Measurements from ENCODE around the gene HOXD9.

Gene HOXD9

GRCh38 chr2:176162911-176163671 is 40.6 kb downstream of the HOXD9 start:
- H3K9me3 ChIP-seq (ENCODE audit: control insufficient read depth, insufficient read depth, low read length): no peaks in the 10 kb centered on the region
- no peak overlapping the region for H3K9ac ChIP-seq (ENCODE audit: low read depth, low read length)
- H3K4me1 ChIP-seq (ENCODE audit: control insufficient read depth, insufficient read depth, low read length): peaks cover 14% of the 10 kb centered on the region
- H3K4me3 ChIP-seq (ENCODE audit: low read depth, low read length): no peak overlapping the region
- H3K27me3 ChIP-seq (ENCODE audit: control insufficient read depth, insufficient read depth, low read length): peaks cover 100% of the 10 kb centered on the region
- no peaks in the 10 kb centered on the region for H3K36me3 ChIP-seq (ENCODE audit: control insufficient read depth, insufficient read depth, low read length)
- H3K27ac ChIP-seq (ENCODE audit: low read depth, low read length): no peak overlapping the region

- peaks cover 100% of the 10 kb centered on the region for H3K27me3 ChIP-seq (ENCODE audit: control insufficient read depth, insufficient read depth, low read length)
- H3K27ac ChIP-seq (ENCODE audit: low read depth, low read length): no peak overlapping the region
- no peaks in the 10 kb centered on the region for H3K9me3 ChIP-seq (ENCODE audit: control insufficient read depth, insufficient read depth, low read length)
- peaks cover 14% of the 10 kb centered on the region for H3K4me1 ChIP-seq (ENCODE audit: control insufficient read depth, insufficient read depth, low read length)
- H3K4me3 ChIP-seq (ENCODE audit: low read depth, low read length): no peak overlapping the region
- no peaks in the 10 kb centered on the region for H3K36me3 ChIP-seq (ENCODE audit: control insufficient read depth, insufficient read depth, low read length)
- no peak overlapping the region for H3K9ac ChIP-seq (ENCODE audit: low read depth, low read length)
Observed at GRCh38 chr2:176163672-176164056, 41.1 kb downstream of the HOXD9 start.

- Histone ChIP-seq H3K4me3 (ENCODE audit: low read depth, low read length) (no peak overlapping the region), H3K4me1 (ENCODE audit: control insufficient read depth, insufficient read depth, low read length) (peaks cover 14% of the 10 kb centered on the region), H3K27ac (ENCODE audit: low read depth, low read length) (no peak overlapping the region), H3K27me3 (ENCODE audit: control insufficient read depth, insufficient read depth, low read length) (peaks cover 100% of the 10 kb centered on the region), H3K9me3 (ENCODE audit: control insufficient read depth, insufficient read depth, low read length) (no peaks in the 10 kb centered on the region), H3K36me3 (ENCODE audit: control insufficient read depth, insufficient read depth, low read length) (no peaks in the 10 kb centered on the region), H3K9ac (ENCODE audit: low read depth, low read length) (no peak overlapping the region)
Observed at GRCh38 chr2:176164201-176164600, 41.7 kb downstream of the HOXD9 start.

- no peaks in the 10 kb centered on the region for H3K9me3 ChIP-seq (ENCODE audit: control insufficient read depth, insufficient read depth, low read length)
- no peaks in the 10 kb centered on the region for H3K36me3 ChIP-seq (ENCODE audit: control insufficient read depth, insufficient read depth, low read length)
- H3K9ac ChIP-seq (ENCODE audit: low read depth, low read length): no peak overlapping the region
- peaks cover 100% of the 10 kb centered on the region for H3K27me3 ChIP-seq (ENCODE audit: control insufficient read depth, insufficient read depth, low read length)
- H3K27ac ChIP-seq (ENCODE audit: low read depth, low read length): no peak overlapping the region
- H3K4me1 ChIP-seq (ENCODE audit: control insufficient read depth, insufficient read depth, low read length): peaks cover 14% of the 10 kb centered on the region
- no peak overlapping the region for H3K4me3 ChIP-seq (ENCODE audit: low read depth, low read length)
Observed at GRCh38 chr2:176164611-176165369, 42.3 kb downstream of the HOXD9 start.

GRCh38 chr2:176165370-176166050 is 43.0 kb downstream of the HOXD9 start:
- H3K27ac ChIP-seq (ENCODE audit: low read depth, low read length): no peak overlapping the region
- H3K4me1 ChIP-seq (ENCODE audit: control insufficient read depth, insufficient read depth, low read length): peaks cover 7% of the 10 kb centered on the region
- no peak overlapping the region for H3K9ac ChIP-seq (ENCODE audit: low read depth, low read length)
- no peaks in the 10 kb centered on the region for H3K36me3 ChIP-seq (ENCODE audit: control insufficient read depth, insufficient read depth, low read length)
- H3K27me3 ChIP-seq (ENCODE audit: control insufficient read depth, insufficient read depth, low read length): peaks cover 100% of the 10 kb centered on the region
- no peak overlapping the region for H3K4me3 ChIP-seq (ENCODE audit: low read depth, low read length)
- no peaks in the 10 kb centered on the region for H3K9me3 ChIP-seq (ENCODE audit: control insufficient read depth, insufficient read depth, low read length)

- Histone ChIP-seq H3K9me3 (ENCODE audit: control insufficient read depth, insufficient read depth, low read length) (no peaks in the 10 kb centered on the region), H3K9ac (ENCODE audit: low read depth, low read length) (no peak overlapping the region), H3K4me1 (ENCODE audit: control insufficient read depth, insufficient read depth, low read length) (peaks cover 7% of the 10 kb centered on the region), H3K4me3 (ENCODE audit: low read depth, low read length) (no peak overlapping the region), H3K27me3 (ENCODE audit: control insufficient read depth, insufficient read depth, low read length) (peaks cover 100% of the 10 kb centered on the region), H3K27ac (ENCODE audit: low read depth, low read length) (no peak overlapping the region), H3K36me3 (ENCODE audit: control insufficient read depth, insufficient read depth, low read length) (no peaks in the 10 kb centered on the region)
Observed at GRCh38 chr2:176166272-176166671, 43.8 kb downstream of the HOXD9 start.

GRCh38 chr2:176167398-176167797 is 44.9 kb downstream of the HOXD9 start:
- no peaks in the 10 kb centered on the region for H3K36me3 ChIP-seq (ENCODE audit: control insufficient read depth, insufficient read depth, low read length)
- no peak overlapping the region for H3K9ac ChIP-seq (ENCODE audit: low read depth, low read length)
- H3K4me1 ChIP-seq (ENCODE audit: control insufficient read depth, insufficient read depth, low read length): peaks cover 9% of the 10 kb centered on the region
- no peak overlapping the region for H3K4me3 ChIP-seq (ENCODE audit: low read depth, low read length)
- H3K27me3 ChIP-seq (ENCODE audit: control insufficient read depth, insufficient read depth, low read length): peaks cover 100% of the 10 kb centered on the region
- H3K9me3 ChIP-seq (ENCODE audit: control insufficient read depth, insufficient read depth, low read length): no peaks in the 10 kb centered on the region
- no peak overlapping the region for H3K27ac ChIP-seq (ENCODE audit: low read depth, low read length)

GRCh38 chr2:176169181-176169580 is 46.7 kb downstream of the HOXD9 start:
- Histone ChIP-seq H3K9me3 (ENCODE audit: control insufficient read depth, insufficient read depth, low read length) (no peaks in the 10 kb centered on the region), H3K4me3 (ENCODE audit: low read depth, low read length) (no peak overlapping the region), H3K9ac (ENCODE audit: low read depth, low read length) (no peak overlapping the region), H3K4me1 (ENCODE audit: control insufficient read depth, insufficient read depth, low read length) (peaks cover 12% of the 10 kb centered on the region), H3K27me3 (ENCODE audit: control insufficient read depth, insufficient read depth, low read length) (peaks cover 100% of the 10 kb centered on the region), H3K27ac (ENCODE audit: low read depth, low read length) (no peak overlapping the region), H3K36me3 (ENCODE audit: control insufficient read depth, insufficient read depth, low read length) (no peaks in the 10 kb centered on the region)

- Histone ChIP-seq H3K9ac (ENCODE audit: low read depth, low read length) (no peak overlapping the region), H3K4me3 (ENCODE audit: low read depth, low read length) (no peak overlapping the region), H3K27me3 (ENCODE audit: control insufficient read depth, insufficient read depth, low read length) (peaks cover 100% of the 10 kb centered on the region), H3K27ac (ENCODE audit: low read depth, low read length) (no peak overlapping the region), H3K36me3 (ENCODE audit: control insufficient read depth, insufficient read depth, low read length) (no peaks in the 10 kb centered on the region), H3K4me1 (ENCODE audit: control insufficient read depth, insufficient read depth, low read length) (peaks cover 12% of the 10 kb centered on the region), H3K9me3 (ENCODE audit: control insufficient read depth, insufficient read depth, low read length) (no peaks in the 10 kb centered on the region)
Observed at GRCh38 chr2:176169711-176170110, 47.2 kb downstream of the HOXD9 start.

- Histone ChIP-seq H3K27me3 (ENCODE audit: control insufficient read depth, insufficient read depth, low read length) (peaks cover 100% of the 10 kb centered on the region), H3K27ac (ENCODE audit: low read depth, low read length) (no peak overlapping the region)
Observed at GRCh38 chr2:176170602-176171305, 48.2 kb downstream of the HOXD9 start.

More at GRCh38 chr2:176170602-176171305, 48.2 kb downstream of the HOXD9 start:
- H3K9me3 ChIP-seq (ENCODE audit: control insufficient read depth, insufficient read depth, low read length): no peaks in the 10 kb centered on the region
- no peak overlapping the region for H3K9ac ChIP-seq (ENCODE audit: low read depth, low read length)
- H3K4me1 ChIP-seq (ENCODE audit: control insufficient read depth, insufficient read depth, low read length): peaks cover 15% of the 10 kb centered on the region
- H3K4me3 ChIP-seq (ENCODE audit: low read depth, low read length): no peak overlapping the region
- no peaks in the 10 kb centered on the region for H3K36me3 ChIP-seq (ENCODE audit: control insufficient read depth, insufficient read depth, low read length)
